HepG2 (cell line): ENCODE data around the gene RPEL1. TPM values are rescaled to one million over a fixed set of nuclear protein-coding genes. Genes with fewer than 3 reads are reported as not detected.

Source experiments
- ATAC-seq: fragments of 200-7000 bp; cut with Tn5 transposase; 3 replicates; pipeline ENCODE4 v1.9.1; 2020; ENCODE audit warnings: mild to moderate bottlenecking, moderate library complexity
- BruUV-seq: library from RNA; stranded (reverse); fragments of 400-500 nt; replicated peaks from 2 replicates; lab custom pipeline; 2021; lab: Mats Ljungman, UMichigan
- CTCF ChIA-PET: fragments of 300-600 bp; formaldehyde crosslinking; extraction: SDS; loops from one replicate; lab custom pipeline; 2021; ENCODE audit warnings: low total read pairs, inconsistent platforms, low intra/inter-chr PET ratio; lab: Yijun Ruan, JAX
- POLR2A ChIA-PET: fragments of 350-600 bp; sonication (Branson Sonifier 250); formaldehyde crosslinking; loops from one replicate; lab custom pipeline; 2020; ENCODE audit warnings: antibody characterized with exemption, inconsistent platforms; lab: Yijun Ruan, JAX
- DNase-seq: peaks from one replicate; pipeline ENCODE4 v3.0.0-alpha.2; 2015; ENCODE audit warnings: low spot score
- FAIRE-seq: peaks from 3 replicates; lab custom pipeline; 2011; peaks lifted over from hg19 to GRCh38; lab: Jason Lieb, UNC
- H2AFZ ChIP-seq: one replicate; pipeline ENCODE4 v1.6.1; 2011; ENCODE audit warnings: low read length, inconsistent platforms
- H3K27ac ChIP-seq: fragments of 300-600 bp; 3 replicates; pipeline ENCODE4 v1.8.0; 2011; ENCODE audit warnings: mixed run types, mild to moderate bottlenecking, mixed read lengths, low read length, inconsistent platforms; ENCODE audit not compliant: insufficient read depth; ENCODE audit errors: extremely low read length
- H3K27me3 ChIP-seq, 2 experiments: fragments of 200-600 bp in 1 of 2; 2 replicates in 1 of 2; 3 replicates in 1 of 2; pipeline versions ENCODE4 v1.6.0 to v1.8.0; 2011; ENCODE audit warnings: low read length in 2 of 2, mild to moderate bottlenecking in 2 of 2, moderate library complexity in 2 of 2, inconsistent platforms in 1 of 2; ENCODE audit not compliant: insufficient read depth in 2 of 2, control insufficient read depth in 1 of 2
- H3K36me3 ChIP-seq, 2 experiments: fragments of 200-600 bp in 1 of 2; replicated peaks in 1 of 2; 2 replicates in 1 of 2; 3 replicates in 1 of 2; pipeline versions ENCODE4 v1.5.1 to v1.8.0; 2011; ENCODE audit warnings: low read length in 2 of 2, inconsistent platforms in 1 of 2; ENCODE audit not compliant: insufficient read depth in 2 of 2, control insufficient read depth in 1 of 2
- H3K4me1 ChIP-seq: 2 replicates; pipeline ENCODE4 v1.5.1; 2012; ENCODE audit warnings: low read length, inconsistent platforms; ENCODE audit not compliant: insufficient read depth
- H3K4me2 ChIP-seq: 2 replicates; pipeline ENCODE4 v1.6.0; 2011; ENCODE audit warnings: low read depth, low read length, inconsistent platforms
- H3K4me3 ChIP-seq, 3 experiments: fragments of 200-600 bp in 1 of 3; sonication (generic), shearing (Covaris generic) in 1 of 3; replicated peaks in 1 of 3; 2 replicates each; pipeline ENCODE4 v1.5.1; 2011 to 2016; ENCODE audit warnings: low read length in 3 of 3, inconsistent platforms in 2 of 3, low read depth in 2 of 3, mild to moderate bottlenecking in 2 of 3, control low read depth in 1 of 3, mixed read lengths in 1 of 3; ENCODE audit not compliant: insufficient read depth in 1 of 3
- H3K79me2 ChIP-seq: one replicate; pipeline ENCODE4 v1.6.1; 2011; ENCODE audit warnings: low read length, inconsistent platforms; ENCODE audit not compliant: insufficient read depth
- H3K9ac ChIP-seq: 2 replicates; pipeline ENCODE4 v1.6.0; 2011; ENCODE audit warnings: mild to moderate bottlenecking, low read depth, low read length, inconsistent platforms; ENCODE audit not compliant: insufficient read depth
- H3K9me3 ChIP-seq: 2 replicates; pipeline ENCODE4 v1.5.1; 2012; ENCODE audit warnings: mild to moderate bottlenecking, low read length
- H4K20me1 ChIP-seq: 2 replicates; pipeline ENCODE4 v1.6.0; 2011; ENCODE audit warnings: inconsistent platforms, mild to moderate bottlenecking, low read length, moderate library complexity; ENCODE audit not compliant: insufficient read depth
- SP4 ChIP-seq: sonication (generic); formaldehyde crosslinking; IDR thresholded peaks from 2 replicates; pipeline ENCODE4 v1.8.1; 2023; ENCODE audit warnings: mild to moderate bottlenecking, missing genetic modification reagents
- ZNF562 ChIP-seq: sonication (generic); formaldehyde crosslinking; IDR thresholded peaks from 2 replicates; pipeline ENCODE4 v1.8.0; 2022; ENCODE audit warnings: missing genetic modification reagents, borderline replicate concordance
- WGBS: methylation state at CpG from one replicate; pipeline ENCODE4 v1.1.6; 2017; ENCODE audit warnings: low lambda C conversion rate; 5-methylcytosine and 5-hydroxymethylcytosine counted together
- in situ Hi-C: cut with HindIII; loops from 2 replicates; pipeline ENCODE4 v1.10.0; 2017; ENCODE audit warnings: low pct_unique_long_range_greater_than_20kb; ENCODE audit not compliant: extremely low pct_ligation_motif_present
- intact Hi-C: fragments of 100-400 bp; cut with micrococcal nuclease; formaldehyde crosslinking; loops from one replicate; pipeline ENCODE4 v1.10.0; 2022; ENCODE audit not compliant: unreplicated experiment
- polyA plus RNA-seq, 8 experiments: library from polyadenylated mRNA; depleted of rRNA in 3 of 8; stranded (reverse) in 7 of 8; unstranded in 1 of 8; fragments of >200 nt; fragmentation: Illumina TruSeq in 4 of 8; extraction: Trizol in 4 of 8; gene quantifications; 2 replicates each; pipeline versions ENCODE4 v1.2.1 to v1.2.3, GENCODE V29; 2011 to 2016; ENCODE audit warnings: low read depth in 4 of 8, missing spikeins in 1 of 8, mixed read lengths in 1 of 8; ENCODE audit not compliant: insufficient read depth in 1 of 8
- total RNA-seq, 5 experiments: library from RNA; depleted of rRNA; stranded (reverse); fragments of >200 nt; fragmentation: Illumina TruSeq; extraction: Trizol; gene quantifications; 2 replicates each; pipeline ENCODE4 v1.2.3, GENCODE V29; 2016; ENCODE audit warnings: low read depth in 1 of 5

The RPEL1 gene
- total and polyA plus RNA-seq, 2 of the 13 experiments (the other 11 are each of a cell fraction or from before 2014, with no cell fraction given) = 0.04 to 0.07 TPM

GRCh38 chr10:103295374-103296015, 49.8 kb downstream of the RPEL1 start:
- Histone ChIP-seq H3K27me3 (peaks cover 0 to 1% of the 10 kb centered on the region in 2 experiments; a peak in 1 of 5 replicates), H3K9ac (no peak overlapping the region), H3K9me3 (no peaks in the 10 kb centered on the region), H3K4me2 (no peak overlapping the region), H2AFZ (no peak overlapping the region), H4K20me1 (no peaks in the 10 kb centered on the region), H3K4me1 (peaks cover 15% of the 10 kb centered on the region), H3K79me2 (no peaks in the 10 kb centered on the region), H3K36me3 (no peaks in the 10 kb centered on the region), H3K27ac (no peak overlapping the region), H3K4me3 (no peak overlapping the region)
- intact Hi-C loops (no loop called here), in situ Hi-C loops (no loop called here)
- CTCF ChIA-PET = no interaction called here
- no TSS peak for BruUV-seq
- TF ChIP-seq ZNF562 (CRISPR knock-in tag) = no peak
- TF ChIP-seq SP4 (CRISPR knock-in tag) = no peak
- FAIRE-seq (no peak), ATAC-seq (no peak), DNase-seq (no peak)
- 27% methylated on average over 2 of the region's 2 CpGs for WGBS
- POLR2A ChIA-PET = no interaction called here

Other genes with a start within 250 kb of the RPEL1 start
- 40.6 and 51.5 TPM in 2 replicates for gene NT5C2, start 52.6 kb upstream of the RPEL1 start, total RNA-seq (2016; rRNA removed; fragmentation: Illumina TruSeq; extraction: Trizol)
- gene NT5C2, start 52.6 kb upstream of the RPEL1 start, polyA plus RNA-seq (2011; rRNA removed) = 53.3 and 55.2 TPM in 2 replicates
- gene INA, start 31.3 kb downstream of the RPEL1 start, total RNA-seq (2016; rRNA removed; fragmentation: Illumina TruSeq; extraction: Trizol) = 0.04 TPM in 1 of 2 replicates, not detected in the other
- 0.05 and 0.13 TPM in 2 replicates for gene INA, start 31.3 kb downstream of the RPEL1 start, polyA plus RNA-seq (2011; rRNA removed)
- gene PCGF6, start 105.3 kb downstream of the RPEL1 start, total RNA-seq (2016; rRNA removed; fragmentation: Illumina TruSeq; extraction: Trizol) = 19.4 and 24.7 TPM in 2 replicates
- gene PCGF6, start 105.3 kb downstream of the RPEL1 start, polyA plus RNA-seq (2011; rRNA removed) = 4.5 and 5.2 TPM in 2 replicates
- gene TAF5, start 122.1 kb downstream of the RPEL1 start, total RNA-seq (2016; rRNA removed; fragmentation: Illumina TruSeq; extraction: Trizol) = 8.7 and 13.6 TPM in 2 replicates
- gene TAF5, start 122.1 kb downstream of the RPEL1 start, polyA plus RNA-seq (2011; rRNA removed) = 2.6 and 3.8 TPM in 2 replicates
- gene ATP5MK, start 150.6 kb downstream of the RPEL1 start, total RNA-seq (2016; rRNA removed; fragmentation: Illumina TruSeq; extraction: Trizol) = 517 and 673 TPM in 2 replicates
- 276 and 312 TPM in 2 replicates for gene ATP5MK, start 150.6 kb downstream of the RPEL1 start, polyA plus RNA-seq (2011; rRNA removed)
- 40.3 and 52.8 TPM in 2 replicates for gene PDCD11, start 150.7 kb downstream of the RPEL1 start, total RNA-seq (2016; rRNA removed; fragmentation: Illumina TruSeq; extraction: Trizol)
- 12.8 and 17.7 TPM in 2 replicates for gene PDCD11, start 150.7 kb downstream of the RPEL1 start, polyA plus RNA-seq (2011; rRNA removed)
- not detected in 2 replicates for gene CALHM2, start 206.5 kb downstream of the RPEL1 start, total RNA-seq (2016; rRNA removed; fragmentation: Illumina TruSeq; extraction: Trizol)
- gene CALHM2, start 206.5 kb downstream of the RPEL1 start, polyA plus RNA-seq (2011; rRNA removed) = 0.15 TPM in 1 of 2 replicates, not detected in the other
- gene CALHM1, start 213.0 kb downstream of the RPEL1 start, total RNA-seq (2016; rRNA removed; fragmentation: Illumina TruSeq; extraction: Trizol) = 0.04 TPM in 1 of 2 replicates, not detected in the other
- not detected in 2 replicates for gene CALHM1, start 213.0 kb downstream of the RPEL1 start, polyA plus RNA-seq (2011; rRNA removed)
- not detected in 2 replicates for gene CALHM3, start 233.4 kb downstream of the RPEL1 start, total RNA-seq (2016; rRNA removed; fragmentation: Illumina TruSeq; extraction: Trizol)
- not detected in 2 replicates for gene CALHM3, start 233.4 kb downstream of the RPEL1 start, polyA plus RNA-seq (2011; rRNA removed)
- not detected in 2 replicates for gene NEURL1, start 247.8 kb downstream of the RPEL1 start, total RNA-seq (2016; rRNA removed; fragmentation: Illumina TruSeq; extraction: Trizol)
- 0.01 TPM in 1 of 2 replicates, not detected in the other for gene NEURL1, start 247.8 kb downstream of the RPEL1 start, polyA plus RNA-seq (2011; rRNA removed)